Prostate gland (tissue), 2 donors: ENCODE results near the gene UNC13B.

Source experiments
- POLR2A ChIP-seq: fragments of 450-650 bp; IDR thresholded peaks from one replicate; pipeline ENCODE4 v1.6.1; 2016; ENCODE audit warnings: antibody characterized with exemption, mild to moderate bottlenecking
- POLR2AphosphoS5 ChIP-seq: sonication (generic); formaldehyde crosslinking; IDR thresholded peaks from one replicate; pipeline ENCODE4 v1.6.1; 2017; ENCODE audit warnings: antibody characterized with exemption
- TF ChIP-seq, protein P1 (sequence below), 4 experiments: fragments of 200-600 bp in 2 of 4; fragments of 450-650 bp in 2 of 4; sonication (generic) in 2 of 4; IDR thresholded peaks; 1 replicate in 3 of 4; 2 replicates in 1 of 4; pipeline ENCODE4 v1.5.1; 2016 to 2019; ENCODE audit warnings: antibody characterized with exemption in 4 of 4, mild to moderate bottlenecking in 2 of 4, moderate library complexity in 2 of 4

DNA sequence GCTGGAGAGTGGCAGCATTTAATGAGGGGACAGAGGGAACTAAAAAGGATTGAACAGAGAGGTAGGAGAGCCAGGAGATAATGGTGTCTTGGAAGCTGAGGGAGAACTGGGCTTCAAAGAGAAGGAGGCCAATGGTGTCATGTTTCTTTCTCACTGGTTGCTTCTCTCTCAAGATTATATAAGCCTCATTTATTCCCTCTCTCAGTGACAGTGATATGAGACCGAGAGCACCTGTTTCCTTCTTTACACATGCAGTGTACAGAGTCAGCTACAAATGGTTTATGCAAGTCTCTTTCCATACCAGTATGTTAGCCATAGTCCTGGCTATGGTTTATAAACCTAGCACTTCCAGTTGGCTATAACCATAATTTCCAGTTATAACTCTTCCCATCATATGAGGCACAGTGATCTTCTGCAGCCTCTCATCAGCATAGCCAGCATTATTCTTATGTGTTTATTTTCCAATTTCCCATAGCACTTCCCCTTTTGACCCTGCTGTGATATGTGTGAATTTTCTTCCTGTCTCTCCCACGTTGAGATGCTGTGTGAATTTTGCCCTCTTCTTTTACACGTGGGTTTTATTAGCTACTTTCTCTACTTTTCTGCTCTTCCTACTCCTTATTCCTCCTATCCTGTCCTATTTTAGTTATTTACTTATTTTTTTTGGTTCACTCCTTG, 71.2 kb downstream of the UNC13B start:
- no peak for TF ChIP-seq POLR2A
- TF ChIP-seq, protein P1, sequence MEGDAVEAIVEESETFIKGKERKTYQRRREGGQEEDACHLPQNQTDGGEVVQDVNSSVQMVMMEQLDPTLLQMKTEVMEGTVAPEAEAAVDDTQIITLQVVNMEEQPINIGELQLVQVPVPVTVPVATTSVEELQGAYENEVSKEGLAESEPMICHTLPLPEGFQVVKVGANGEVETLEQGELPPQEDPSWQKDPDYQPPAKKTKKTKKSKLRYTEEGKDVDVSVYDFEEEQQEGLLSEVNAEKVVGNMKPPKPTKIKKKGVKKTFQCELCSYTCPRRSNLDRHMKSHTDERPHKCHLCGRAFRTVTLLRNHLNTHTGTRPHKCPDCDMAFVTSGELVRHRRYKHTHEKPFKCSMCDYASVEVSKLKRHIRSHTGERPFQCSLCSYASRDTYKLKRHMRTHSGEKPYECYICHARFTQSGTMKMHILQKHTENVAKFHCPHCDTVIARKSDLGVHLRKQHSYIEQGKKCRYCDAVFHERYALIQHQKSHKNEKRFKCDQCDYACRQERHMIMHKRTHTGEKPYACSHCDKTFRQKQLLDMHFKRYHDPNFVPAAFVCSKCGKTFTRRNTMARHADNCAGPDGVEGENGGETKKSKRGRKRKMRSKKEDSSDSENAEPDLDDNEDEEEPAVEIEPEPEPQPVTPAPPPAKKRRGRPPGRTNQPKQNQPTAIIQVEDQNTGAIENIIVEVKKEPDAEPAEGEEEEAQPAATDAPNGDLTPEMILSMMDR (IDR thresholded peaks at IDR 0.05): no peak
- TF ChIP-seq POLR2AphosphoS5: no peak
